Measurements from ENCODE around the gene R3HDM1.

DNA sequence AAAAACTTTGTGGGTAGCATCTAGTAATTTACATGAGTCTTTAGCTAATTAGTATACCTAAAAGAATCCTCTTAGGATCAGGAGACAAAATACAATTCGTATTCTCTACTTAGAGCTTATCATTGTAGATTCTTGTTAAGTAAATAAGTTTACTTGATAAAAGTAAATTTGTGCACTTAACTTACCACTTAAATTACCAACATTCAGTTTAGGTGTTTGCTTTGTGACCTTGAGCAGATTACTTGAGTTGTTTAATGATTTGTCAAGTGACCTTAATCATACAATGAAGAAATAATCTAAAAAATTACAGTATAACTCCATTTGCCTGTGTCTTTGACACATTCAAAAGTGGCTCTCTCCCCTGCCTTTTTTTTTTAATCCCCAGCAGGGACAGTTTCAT lies 143.2 kb downstream of the R3HDM1 start:
- TF ChIP-seq, protein P1, sequence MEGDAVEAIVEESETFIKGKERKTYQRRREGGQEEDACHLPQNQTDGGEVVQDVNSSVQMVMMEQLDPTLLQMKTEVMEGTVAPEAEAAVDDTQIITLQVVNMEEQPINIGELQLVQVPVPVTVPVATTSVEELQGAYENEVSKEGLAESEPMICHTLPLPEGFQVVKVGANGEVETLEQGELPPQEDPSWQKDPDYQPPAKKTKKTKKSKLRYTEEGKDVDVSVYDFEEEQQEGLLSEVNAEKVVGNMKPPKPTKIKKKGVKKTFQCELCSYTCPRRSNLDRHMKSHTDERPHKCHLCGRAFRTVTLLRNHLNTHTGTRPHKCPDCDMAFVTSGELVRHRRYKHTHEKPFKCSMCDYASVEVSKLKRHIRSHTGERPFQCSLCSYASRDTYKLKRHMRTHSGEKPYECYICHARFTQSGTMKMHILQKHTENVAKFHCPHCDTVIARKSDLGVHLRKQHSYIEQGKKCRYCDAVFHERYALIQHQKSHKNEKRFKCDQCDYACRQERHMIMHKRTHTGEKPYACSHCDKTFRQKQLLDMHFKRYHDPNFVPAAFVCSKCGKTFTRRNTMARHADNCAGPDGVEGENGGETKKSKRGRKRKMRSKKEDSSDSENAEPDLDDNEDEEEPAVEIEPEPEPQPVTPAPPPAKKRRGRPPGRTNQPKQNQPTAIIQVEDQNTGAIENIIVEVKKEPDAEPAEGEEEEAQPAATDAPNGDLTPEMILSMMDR (conservative IDR thresholded peaks at IDR 0.05; ENCODE audit: low read length): no peak
- TF ChIP-seq EZH2phosphoT487 (IDR thresholded peaks at IDR 0.05; ENCODE audit: borderline replicate concordance, low read depth, low read length): no peak
